ENCODE results near the gene FOXO1. TPM values are rescaled to one million over a fixed set of nuclear protein-coding genes. Genes with fewer than 3 reads are reported as not detected.

FOXO1 gene
- total and polyA plus RNA-seq, 4 donors: 4.1 to 33.4 (median 19.3) TPM

- no peak for DNase-seq
- Histone ChIP-seq H3K4me1 (ENCODE audit: control insufficient read depth in 1 of 2, insufficient read depth in 2 of 2, low read length in 2 of 2) (peaks cover 3 to 6% of the 10 kb centered on the region in 2 donors), H3K27ac (ENCODE audit: low read depth in 1 of 2, low read length in 2 of 2) (no peak overlapping the region), H3K36me3 (ENCODE audit: control insufficient read depth in 1 of 2, insufficient read depth in 2 of 2, low read length in 1 of 2) (no peaks in the 10 kb centered on the region), H3K9me3 (ENCODE audit: control insufficient read depth, low read length) (no peaks in the 10 kb centered on the region), H3K4me3 (ENCODE audit: low read length in 2 of 2) (no peak overlapping the region), H3K27me3 (ENCODE audit: control insufficient read depth in 1 of 2, insufficient read depth in 2 of 2, low read length in 1 of 2) (no peaks in the 10 kb centered on the region)
- WGBS, 2 donors: 96% methylated on average over 7 of the region's 7 CpGs
- intact Hi-C loops (cut with DNase I): no loop called here
- ATAC-seq (ENCODE audit: low FRiP score): no peak
Measured at GRCh38 chr13:40611635-40612034, 54.8 kb downstream of the FOXO1 start.

DNA sequence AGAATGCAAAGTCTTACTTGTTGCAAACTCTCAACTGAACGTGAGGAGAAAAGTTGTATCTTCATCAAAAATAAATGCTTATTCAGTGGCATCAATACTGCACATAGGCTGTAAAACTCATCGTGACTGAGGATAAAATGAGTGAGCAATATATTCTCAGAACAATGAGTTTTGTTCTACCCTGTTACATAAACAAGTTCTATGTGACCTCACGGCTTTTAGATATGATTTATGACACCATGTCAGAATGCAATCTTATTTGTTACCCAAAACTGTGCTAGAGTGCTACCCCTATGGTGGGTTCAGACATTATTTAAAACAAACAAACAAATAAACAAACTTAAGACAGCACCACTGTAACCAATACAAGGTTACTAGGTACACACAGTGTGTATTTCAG is 55.4 kb downstream of the FOXO1 start:
- Histone ChIP-seq H3K27me3 (ENCODE audit: control insufficient read depth in 1 of 2, insufficient read depth in 2 of 2, low read length in 1 of 2) (no peaks in the 10 kb centered on the region), H3K9me3 (ENCODE audit: control insufficient read depth, low read length) (no peaks in the 10 kb centered on the region), H3K36me3 (ENCODE audit: control insufficient read depth in 1 of 2, insufficient read depth in 2 of 2, low read length in 1 of 2) (no peaks in the 10 kb centered on the region), H3K27ac (ENCODE audit: low read depth in 1 of 2, low read length in 2 of 2) (no peak overlapping the region), H3K4me3 (ENCODE audit: low read length in 2 of 2) (no peak overlapping the region), H3K4me1 (ENCODE audit: control insufficient read depth in 1 of 2, insufficient read depth in 2 of 2, low read length in 2 of 2) (peaks cover 3 to 6% of the 10 kb centered on the region in 2 donors)
- intact Hi-C loops (cut with DNase I): no loop called here
- WGBS, 2 donors: 78 to 83% methylated on average over 3 of the region's 3 CpGs
- ATAC-seq (ENCODE audit: low FRiP score) (no peak), DNase-seq (no peak)

- H3K4me3 ChIP-seq (ENCODE audit: low read length in 2 of 2): no peak overlapping the region
- H3K36me3 ChIP-seq (ENCODE audit: control insufficient read depth in 1 of 2, insufficient read depth in 2 of 2, low read length in 1 of 2): no peaks in the 10 kb centered on the region
- no peak overlapping the region for H3K27ac ChIP-seq (ENCODE audit: low read depth in 1 of 2, low read length in 2 of 2)
- no peak for DNase-seq
- 88% methylated on average over 9 of the region's 9 CpGs for WGBS, 2 donors
- no peak for ATAC-seq (ENCODE audit: low FRiP score)
- intact Hi-C loops (cut with DNase I): no loop called here
- no peaks in the 10 kb centered on the region for H3K27me3 ChIP-seq (ENCODE audit: control insufficient read depth in 1 of 2, insufficient read depth in 2 of 2, low read length in 1 of 2)
- no peaks in the 10 kb centered on the region for H3K9me3 ChIP-seq (ENCODE audit: control insufficient read depth, low read length)
- H3K4me1 ChIP-seq (ENCODE audit: control insufficient read depth in 1 of 2, insufficient read depth in 2 of 2, low read length in 2 of 2): peaks cover 3 to 6% of the 10 kb centered on the region in 2 donors
Measured at GRCh38 chr13:40609972-40610726, 56.3 kb downstream of the FOXO1 start.

GRCh38 chr13:40608308-40608707 is 58.1 kb downstream of the FOXO1 start:
- peaks cover 2 to 5% of the 10 kb centered on the region in 2 donors for H3K4me1 ChIP-seq (ENCODE audit: control insufficient read depth in 1 of 2, insufficient read depth in 2 of 2, low read length in 2 of 2)
- DNase-seq: no peak
- intact Hi-C loops (cut with DNase I): no loop called here
- whole genome bisulfite sequencing, 2 donors: 96 to 99% methylated on average over 1 of the region's 1 CpG
- no peak for ATAC-seq (ENCODE audit: low FRiP score)
- H3K27ac ChIP-seq (ENCODE audit: low read depth in 1 of 2, low read length in 2 of 2): no peak overlapping the region
- no peaks in the 10 kb centered on the region for H3K9me3 ChIP-seq (ENCODE audit: control insufficient read depth, low read length)
- H3K36me3 ChIP-seq (ENCODE audit: control insufficient read depth in 1 of 2, insufficient read depth in 2 of 2, low read length in 1 of 2): no peaks in the 10 kb centered on the region
- no peaks in the 10 kb centered on the region for H3K27me3 ChIP-seq (ENCODE audit: control insufficient read depth in 1 of 2, insufficient read depth in 2 of 2, low read length in 1 of 2)
- no peak overlapping the region for H3K4me3 ChIP-seq (ENCODE audit: low read length in 2 of 2)

- no peak for ATAC-seq (ENCODE audit: low FRiP score)
- H3K27ac ChIP-seq (ENCODE audit: low read depth in 1 of 2, low read length in 2 of 2): no peak overlapping the region
- no peaks in the 10 kb centered on the region for H3K36me3 ChIP-seq (ENCODE audit: control insufficient read depth in 1 of 2, insufficient read depth in 2 of 2, low read length in 1 of 2)
- peaks cover 2 to 5% of the 10 kb centered on the region in 2 donors for H3K4me1 ChIP-seq (ENCODE audit: control insufficient read depth in 1 of 2, insufficient read depth in 2 of 2, low read length in 2 of 2)
- intact Hi-C loops (cut with DNase I): no loop called here
- H3K9me3 ChIP-seq (ENCODE audit: control insufficient read depth, low read length): no peaks in the 10 kb centered on the region
- H3K4me3 ChIP-seq (ENCODE audit: low read length in 2 of 2): no peak overlapping the region
- DNase-seq: no peak
- no peaks in the 10 kb centered on the region for H3K27me3 ChIP-seq (ENCODE audit: control insufficient read depth in 1 of 2, insufficient read depth in 2 of 2, low read length in 1 of 2)
- 88 to 90% methylated on average over 5 of the region's 5 CpGs for WGBS, 2 donors
Measured at GRCh38 chr13:40605573-40605972, 60.9 kb downstream of the FOXO1 start.

DNA sequence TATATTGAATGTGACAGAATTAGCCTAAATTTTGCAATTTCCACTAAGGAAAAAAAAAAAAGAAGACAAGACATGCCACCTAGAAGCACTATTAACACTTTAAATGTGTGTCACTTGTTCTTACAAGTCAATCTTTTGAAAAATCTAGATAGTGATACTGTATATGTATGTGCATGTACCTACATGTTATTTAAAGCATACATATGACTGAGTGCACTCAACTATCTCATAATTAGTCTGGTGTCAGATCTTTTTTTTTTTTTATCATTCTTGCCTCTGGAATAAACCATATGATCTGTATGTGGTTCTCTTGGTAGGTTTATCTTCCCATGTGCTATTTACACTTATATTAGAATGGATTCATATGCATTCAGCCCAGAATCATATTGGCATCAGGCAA is 62.3 kb downstream of the FOXO1 start:
- DNase-seq: no peak
- intact Hi-C loops (cut with DNase I): no loop called here

GRCh38 chr13:40600149-40600751 is 66.2 kb downstream of the FOXO1 start:
- WGBS, 2 donors: 95 to 96% methylated on average over 5 of the region's 5 CpGs
- Histone ChIP-seq H3K4me1 (ENCODE audit: control insufficient read depth in 1 of 2, insufficient read depth in 2 of 2, low read length in 2 of 2) (peaks cover 4 to 5% of the 10 kb centered on the region in 2 donors), H3K4me3 (ENCODE audit: low read length in 2 of 2) (no peak overlapping the region), H3K36me3 (ENCODE audit: control insufficient read depth in 1 of 2, insufficient read depth in 2 of 2, low read length in 1 of 2) (no peaks in the 10 kb centered on the region), H3K27ac (ENCODE audit: low read depth in 1 of 2, low read length in 2 of 2) (no peak overlapping the region), H3K27me3 (ENCODE audit: control insufficient read depth in 1 of 2, insufficient read depth in 2 of 2, low read length in 1 of 2) (no peaks in the 10 kb centered on the region), H3K9me3 (ENCODE audit: control insufficient read depth, low read length) (no peaks in the 10 kb centered on the region)
- DNase-seq (no peak), ATAC-seq (ENCODE audit: low FRiP score) (no peak)
- intact Hi-C loops (cut with DNase I): no loop called here

More for the DNA sequence above, 62.3 kb downstream of the FOXO1 start:
- Histone ChIP-seq H3K27ac (ENCODE audit: low read depth in 1 of 2, low read length in 2 of 2) (no peak overlapping the region), H3K4me1 (ENCODE audit: control insufficient read depth in 1 of 2, insufficient read depth in 2 of 2, low read length in 2 of 2) (peaks cover 0 to 2% of the 10 kb centered on the region in 2 donors), H3K4me3 (ENCODE audit: low read length in 2 of 2) (no peak overlapping the region), H3K27me3 (ENCODE audit: control insufficient read depth in 1 of 2, insufficient read depth in 2 of 2, low read length in 1 of 2) (no peaks in the 10 kb centered on the region), H3K9me3 (ENCODE audit: control insufficient read depth, low read length) (no peaks in the 10 kb centered on the region), H3K36me3 (ENCODE audit: control insufficient read depth in 1 of 2, insufficient read depth in 2 of 2, low read length in 1 of 2) (no peaks in the 10 kb centered on the region)
- no peak for ATAC-seq (ENCODE audit: low FRiP score)

DNA sequence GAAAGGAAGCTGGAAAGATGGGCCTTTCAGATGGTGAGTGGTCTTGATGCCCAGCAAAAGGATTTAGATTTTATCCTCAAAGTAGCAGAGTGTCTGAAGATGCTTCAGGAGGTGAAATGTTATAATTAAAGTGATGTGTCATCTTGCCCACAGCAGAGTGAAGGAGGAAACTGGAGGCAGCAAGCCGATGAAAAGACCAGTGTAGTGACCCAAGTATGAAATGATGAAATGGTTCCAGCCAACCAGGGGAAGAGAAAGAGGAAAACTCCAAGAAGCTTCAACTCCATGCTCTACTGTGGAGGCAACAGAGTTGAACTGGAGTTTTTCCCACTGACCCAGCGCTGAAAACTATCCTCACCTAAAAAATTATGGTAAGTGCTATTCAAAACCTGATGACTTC is 66.7 kb downstream of the FOXO1 start:
- intact Hi-C loops (cut with DNase I): loop anchor here in 1 of 2 donors (5.0 kb wide), 1 partner anchor 63 kb away; no protein-coding TSS in a partner anchor
- DNase-seq (no peak), ATAC-seq (ENCODE audit: low FRiP score) (no peak)
- WGBS, 2 donors: 65 to 98% methylated on average over 2 of the region's 2 CpGs
- no peaks in the 10 kb centered on the region for H3K9me3 ChIP-seq (ENCODE audit: control insufficient read depth, low read length)
- H3K4me3 ChIP-seq (ENCODE audit: low read length in 2 of 2): no peak overlapping the region
- H3K27me3 ChIP-seq (ENCODE audit: control insufficient read depth in 1 of 2, insufficient read depth in 2 of 2, low read length in 1 of 2): no peaks in the 10 kb centered on the region
- H3K36me3 ChIP-seq (ENCODE audit: control insufficient read depth in 1 of 2, insufficient read depth in 2 of 2, low read length in 1 of 2): no peaks in the 10 kb centered on the region
- H3K27ac ChIP-seq (ENCODE audit: low read depth in 1 of 2, low read length in 2 of 2): no peak overlapping the region
- peaks cover 4 to 5% of the 10 kb centered on the region in 2 donors for H3K4me1 ChIP-seq (ENCODE audit: control insufficient read depth in 1 of 2, insufficient read depth in 2 of 2, low read length in 2 of 2)

DNA sequence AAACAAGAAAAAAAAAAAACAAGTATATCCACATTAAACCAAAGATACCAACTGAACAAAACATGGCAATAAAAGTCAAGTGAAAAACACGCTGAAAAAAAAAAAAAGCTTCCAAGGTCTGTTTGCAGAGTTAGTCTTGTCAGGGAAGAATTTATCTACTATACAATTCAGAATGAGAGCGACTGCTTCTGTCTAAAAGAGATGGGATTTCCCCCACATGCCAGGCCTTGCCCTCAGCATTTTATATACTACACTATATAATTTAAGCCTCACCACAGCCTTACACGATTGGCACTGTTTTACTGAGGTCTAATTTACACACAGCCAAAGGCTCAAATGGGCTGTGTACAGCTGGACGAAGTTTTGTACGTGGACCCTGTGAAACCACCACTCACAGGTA is 67.3 kb downstream of the FOXO1 start:
- no peaks in the 10 kb centered on the region for H3K9me3 ChIP-seq (ENCODE audit: control insufficient read depth, low read length)
- DNase-seq: no peak
- 89 to 92% methylated on average over 5 of the region's 5 CpGs for WGBS, 2 donors
- intact Hi-C loops (cut with DNase I): loop anchor here in 1 of 2 donors (5.0 kb wide), 1 partner anchor 63 kb away; no protein-coding TSS in a partner anchor
- no peak overlapping the region for H3K4me3 ChIP-seq (ENCODE audit: low read length in 2 of 2)
- H3K4me1 ChIP-seq (ENCODE audit: control insufficient read depth in 1 of 2, insufficient read depth in 2 of 2, low read length in 2 of 2): peaks cover 4 to 5% of the 10 kb centered on the region in 2 donors
- H3K27ac ChIP-seq (ENCODE audit: low read depth in 1 of 2, low read length in 2 of 2): no peak overlapping the region
- ATAC-seq (ENCODE audit: low FRiP score): no peak
- no peaks in the 10 kb centered on the region for H3K27me3 ChIP-seq (ENCODE audit: control insufficient read depth in 1 of 2, insufficient read depth in 2 of 2, low read length in 1 of 2)
- H3K36me3 ChIP-seq (ENCODE audit: control insufficient read depth in 1 of 2, insufficient read depth in 2 of 2, low read length in 1 of 2): no peaks in the 10 kb centered on the region

Measured in aorta (tissue), 5 donors.